Measurements from ENCODE around the gene NFATC2IP.

DNA sequence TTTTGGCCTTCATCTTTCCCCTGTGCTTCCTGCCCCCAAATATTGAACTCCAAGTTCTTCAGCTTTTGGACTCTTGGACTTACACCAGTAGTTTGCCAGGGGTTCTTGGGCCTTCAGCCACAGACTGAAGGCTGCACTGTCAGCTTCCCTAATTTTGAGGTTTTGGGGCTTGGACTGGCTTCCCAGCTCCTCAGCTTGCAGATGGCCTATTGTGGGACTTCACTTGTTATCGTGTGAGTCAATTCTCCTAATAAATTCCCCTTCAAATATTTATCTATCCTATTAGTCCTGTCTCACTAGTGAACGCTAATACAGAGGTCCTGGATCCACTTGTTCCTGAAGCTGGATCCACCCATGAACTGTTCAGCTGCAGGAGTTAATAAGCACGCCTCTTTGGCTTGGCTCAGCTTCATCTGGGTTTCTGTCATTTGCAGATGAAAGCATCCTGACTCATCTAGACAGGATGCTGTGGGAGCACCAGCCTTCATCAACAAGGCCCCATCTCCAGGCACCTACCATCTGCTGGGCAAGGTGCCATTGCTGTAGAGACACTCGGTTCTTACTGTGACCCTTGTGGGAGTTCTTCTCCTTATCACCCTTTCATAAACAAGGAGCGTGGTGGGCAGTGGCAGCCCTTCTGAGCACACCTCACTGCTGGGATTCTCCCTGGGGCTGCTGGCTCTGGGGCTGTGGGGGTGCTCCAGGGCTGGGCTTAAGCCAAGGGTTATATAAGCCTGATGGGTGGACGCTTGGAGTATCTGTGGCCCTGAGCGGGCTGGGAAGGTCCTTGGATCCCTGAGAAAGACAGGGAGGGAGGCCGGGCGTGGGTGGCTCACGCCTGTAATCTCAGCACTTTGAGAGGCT is 57.2 kb downstream of the NFATC2IP start:
- TF ChIP-seq, protein P1, sequence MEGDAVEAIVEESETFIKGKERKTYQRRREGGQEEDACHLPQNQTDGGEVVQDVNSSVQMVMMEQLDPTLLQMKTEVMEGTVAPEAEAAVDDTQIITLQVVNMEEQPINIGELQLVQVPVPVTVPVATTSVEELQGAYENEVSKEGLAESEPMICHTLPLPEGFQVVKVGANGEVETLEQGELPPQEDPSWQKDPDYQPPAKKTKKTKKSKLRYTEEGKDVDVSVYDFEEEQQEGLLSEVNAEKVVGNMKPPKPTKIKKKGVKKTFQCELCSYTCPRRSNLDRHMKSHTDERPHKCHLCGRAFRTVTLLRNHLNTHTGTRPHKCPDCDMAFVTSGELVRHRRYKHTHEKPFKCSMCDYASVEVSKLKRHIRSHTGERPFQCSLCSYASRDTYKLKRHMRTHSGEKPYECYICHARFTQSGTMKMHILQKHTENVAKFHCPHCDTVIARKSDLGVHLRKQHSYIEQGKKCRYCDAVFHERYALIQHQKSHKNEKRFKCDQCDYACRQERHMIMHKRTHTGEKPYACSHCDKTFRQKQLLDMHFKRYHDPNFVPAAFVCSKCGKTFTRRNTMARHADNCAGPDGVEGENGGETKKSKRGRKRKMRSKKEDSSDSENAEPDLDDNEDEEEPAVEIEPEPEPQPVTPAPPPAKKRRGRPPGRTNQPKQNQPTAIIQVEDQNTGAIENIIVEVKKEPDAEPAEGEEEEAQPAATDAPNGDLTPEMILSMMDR (optimal IDR thresholded peaks at IDR 0.05 in 1 of 3, IDR thresholded peaks at IDR 0.05 in 1 of 3, conservative IDR thresholded peaks at IDR 0.05 in 1 of 3; ENCODE audit: extremely low read depth in 1 of 3, insufficient read depth in 2 of 3, low read length in 3 of 3) = no peak
- TF ChIP-seq EZH2 (IDR thresholded peaks at IDR 0.05; ENCODE audit: low read length) = no peak
